Endometrial microvascular endothelial cells (primary cell): ENCODE data around the gene SH3BP2. TPM values are rescaled to one million over a fixed set of nuclear protein-coding genes. Genes with fewer than 3 reads are reported as not detected.

ENCODE experiments used
- in situ Hi-C: cut with HindIII; loops from 2 replicates; pipeline ENCODE4 v1.10.0; 2017; ENCODE audit warnings: low sequenced_read_pairs, low pct_unique_long_range_greater_than_20kb; ENCODE audit errors: inconsistent ontology term
- total RNA-seq: library from RNA; depleted of rRNA; stranded (reverse); fragments of >200 nt; gene quantifications from one replicate; pipeline ENCODE4 v1.2.3, GENCODE V29; 2015; ENCODE audit errors: inconsistent ontology term

The SH3BP2 gene
- total RNA-seq, 1 donor from 2014 or later: 41.4 TPM

DNA sequence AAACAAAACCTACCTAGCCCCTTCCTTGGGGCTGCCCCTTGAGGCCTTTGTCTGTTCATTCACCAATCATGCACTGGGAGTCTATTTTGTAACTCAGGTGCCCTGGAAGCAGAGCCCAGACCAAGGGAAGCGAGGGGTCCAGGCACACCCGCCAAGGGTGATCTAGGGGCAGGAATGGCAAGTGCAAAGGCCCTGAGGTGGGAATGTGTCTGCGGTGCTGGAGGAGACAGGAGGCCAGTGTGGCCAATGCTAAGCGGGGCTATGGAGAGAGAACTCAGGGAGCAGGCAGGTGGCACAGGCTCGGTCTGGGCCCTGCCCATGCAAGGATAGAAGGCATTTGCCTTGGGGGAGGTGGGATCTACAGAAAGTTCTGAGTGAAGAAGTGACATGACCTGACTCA lies 3.5 kb upstream of the SH3BP2 start:
- in situ Hi-C loops: no loop called here

DNA sequence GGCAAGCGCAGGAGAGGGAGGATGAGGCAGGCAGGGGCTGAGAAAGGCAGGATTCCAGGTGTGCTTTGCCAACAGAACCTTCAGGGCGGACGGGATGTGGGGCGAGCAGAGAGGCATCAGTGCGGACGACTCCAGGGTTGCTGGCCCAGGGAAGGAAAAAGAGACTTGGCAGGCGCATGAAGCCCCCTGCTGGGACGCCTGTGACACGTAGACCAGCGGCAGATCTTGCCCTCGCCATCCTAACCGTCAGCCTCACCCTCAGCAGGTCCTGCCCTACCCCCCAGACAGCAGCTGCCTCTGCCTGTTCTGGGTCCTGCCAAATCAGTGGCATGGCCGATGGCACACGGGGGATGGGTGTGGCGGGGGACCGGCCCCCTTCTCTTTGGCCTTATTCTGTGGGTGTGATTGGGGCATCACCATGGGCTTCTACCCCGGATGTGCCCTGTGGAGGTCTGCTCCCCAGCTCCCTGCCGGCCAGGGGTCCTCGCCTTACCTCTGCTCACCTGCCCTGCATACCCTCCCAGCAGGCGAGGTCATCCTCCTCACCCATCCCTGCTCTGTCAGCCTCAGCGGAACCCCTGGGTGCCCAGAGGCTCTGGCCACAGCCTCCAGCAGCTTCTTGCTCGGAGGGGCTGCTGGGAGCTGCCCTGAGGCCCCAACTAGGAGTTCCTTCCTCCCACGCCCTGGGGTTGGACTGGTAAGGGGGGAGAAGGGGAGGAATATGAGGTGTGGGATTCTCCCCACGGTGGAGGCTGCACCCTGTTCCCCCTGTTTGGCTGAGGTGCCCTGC lies 2.9 kb upstream of the SH3BP2 start:
- in situ Hi-C loops: no loop called here

DNA sequence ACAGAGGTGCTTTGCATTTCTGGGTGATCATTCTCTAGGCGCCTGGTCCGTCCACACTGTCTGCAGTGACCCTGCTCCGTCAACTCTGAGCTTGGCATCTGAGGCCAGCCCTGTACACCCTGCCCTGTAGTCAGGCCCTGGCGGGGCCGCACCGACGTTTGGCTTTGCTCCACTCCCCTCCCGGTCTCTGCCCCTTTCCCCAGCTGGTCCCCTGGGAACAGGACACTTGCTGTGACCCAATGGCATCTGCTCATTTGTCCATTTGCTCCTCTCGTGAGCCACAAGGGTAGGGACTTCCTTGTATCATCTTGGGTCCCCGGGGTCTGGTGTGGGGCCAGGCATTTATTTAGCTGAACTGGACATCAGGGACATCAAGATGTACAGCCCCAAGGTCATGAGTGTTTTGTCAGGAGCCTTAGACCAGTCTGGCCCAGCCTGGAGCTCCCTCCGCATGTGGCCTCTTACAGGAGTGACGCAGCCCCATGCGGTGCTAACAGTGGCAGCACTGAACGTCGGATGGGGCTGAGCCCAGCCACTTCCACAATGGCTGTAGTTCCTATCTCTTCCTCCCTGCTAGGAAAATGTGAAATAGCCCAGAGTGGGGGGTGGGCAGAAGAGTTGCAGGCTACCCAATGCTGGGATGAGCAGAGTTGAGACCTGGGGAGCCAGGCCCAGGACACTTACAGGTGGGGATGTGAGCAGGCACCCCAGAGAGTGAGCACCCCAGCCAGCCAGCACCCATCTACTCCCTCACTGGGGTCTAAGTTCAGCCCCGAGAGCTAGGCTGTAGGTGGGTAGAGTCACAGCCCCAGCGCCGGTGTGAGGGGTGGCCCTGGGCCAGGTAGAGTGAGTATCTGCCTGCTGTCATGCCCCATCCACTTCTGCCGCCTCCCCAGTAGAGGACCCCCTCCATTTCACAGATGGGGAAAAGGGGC lies 2.0 kb upstream of the SH3BP2 start:
- in situ Hi-C loops: no loop called here

DNA sequence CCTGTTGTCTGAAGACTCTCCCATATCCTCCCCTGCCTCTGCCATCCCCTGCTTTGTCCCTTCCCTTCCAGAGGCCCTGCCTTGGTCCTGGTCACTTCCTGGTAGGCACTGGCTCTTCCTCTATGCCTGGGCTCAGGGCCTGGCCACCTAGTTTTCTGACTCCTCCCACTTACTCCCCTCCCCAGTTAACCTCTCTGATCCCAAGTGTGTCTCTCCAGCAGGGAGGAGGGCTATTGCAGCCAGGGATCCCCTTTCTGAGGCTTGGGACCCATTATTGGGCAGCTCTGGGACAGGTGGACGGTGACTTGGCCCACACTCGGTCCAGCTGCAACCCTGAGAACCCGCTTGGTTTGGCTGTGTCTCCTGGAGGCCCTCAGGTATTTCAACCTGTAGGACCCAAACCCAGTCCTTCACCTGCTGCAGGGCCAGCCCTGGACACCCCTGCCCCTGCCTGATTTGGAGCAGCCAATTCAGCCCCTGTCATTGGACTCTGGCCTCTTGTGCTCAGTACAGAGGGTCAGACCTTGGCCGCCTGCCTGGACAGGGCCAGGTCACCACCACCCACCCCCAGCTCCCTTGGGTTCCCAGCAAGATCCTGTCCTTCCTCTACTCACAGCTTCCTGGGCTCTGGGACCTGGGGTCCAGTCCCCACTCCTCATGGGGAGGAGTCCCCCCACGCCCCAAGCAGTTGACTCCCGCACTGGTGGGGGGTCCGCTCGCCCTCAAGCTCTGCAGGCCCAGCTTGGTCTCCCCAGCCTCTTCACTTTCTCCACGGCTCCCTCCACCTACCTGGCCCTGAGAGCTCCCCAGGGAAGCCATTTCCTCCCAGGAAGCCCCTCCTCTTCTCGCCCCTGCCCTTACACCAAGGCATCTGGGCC lies 1.1 kb upstream of the SH3BP2 start:
- in situ Hi-C loops: no loop called here

DNA sequence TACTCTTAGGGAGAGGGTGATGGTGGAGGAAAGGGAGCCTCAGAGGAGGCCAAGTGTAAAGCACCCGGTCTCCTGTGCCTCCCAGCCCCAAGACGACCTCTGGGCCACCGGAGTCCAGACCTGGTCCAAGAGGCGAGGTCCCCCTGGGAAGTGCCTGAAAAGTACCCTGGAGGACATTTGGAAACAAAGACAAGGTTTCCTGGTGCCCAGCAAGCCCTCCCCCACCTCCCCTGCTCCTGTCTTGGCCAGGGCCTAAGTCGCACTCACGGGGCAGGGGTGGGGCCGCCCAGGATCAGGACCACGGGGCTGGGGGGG lies 532 bp upstream of the SH3BP2 start:
- in situ Hi-C loops: no loop called here

DNA sequence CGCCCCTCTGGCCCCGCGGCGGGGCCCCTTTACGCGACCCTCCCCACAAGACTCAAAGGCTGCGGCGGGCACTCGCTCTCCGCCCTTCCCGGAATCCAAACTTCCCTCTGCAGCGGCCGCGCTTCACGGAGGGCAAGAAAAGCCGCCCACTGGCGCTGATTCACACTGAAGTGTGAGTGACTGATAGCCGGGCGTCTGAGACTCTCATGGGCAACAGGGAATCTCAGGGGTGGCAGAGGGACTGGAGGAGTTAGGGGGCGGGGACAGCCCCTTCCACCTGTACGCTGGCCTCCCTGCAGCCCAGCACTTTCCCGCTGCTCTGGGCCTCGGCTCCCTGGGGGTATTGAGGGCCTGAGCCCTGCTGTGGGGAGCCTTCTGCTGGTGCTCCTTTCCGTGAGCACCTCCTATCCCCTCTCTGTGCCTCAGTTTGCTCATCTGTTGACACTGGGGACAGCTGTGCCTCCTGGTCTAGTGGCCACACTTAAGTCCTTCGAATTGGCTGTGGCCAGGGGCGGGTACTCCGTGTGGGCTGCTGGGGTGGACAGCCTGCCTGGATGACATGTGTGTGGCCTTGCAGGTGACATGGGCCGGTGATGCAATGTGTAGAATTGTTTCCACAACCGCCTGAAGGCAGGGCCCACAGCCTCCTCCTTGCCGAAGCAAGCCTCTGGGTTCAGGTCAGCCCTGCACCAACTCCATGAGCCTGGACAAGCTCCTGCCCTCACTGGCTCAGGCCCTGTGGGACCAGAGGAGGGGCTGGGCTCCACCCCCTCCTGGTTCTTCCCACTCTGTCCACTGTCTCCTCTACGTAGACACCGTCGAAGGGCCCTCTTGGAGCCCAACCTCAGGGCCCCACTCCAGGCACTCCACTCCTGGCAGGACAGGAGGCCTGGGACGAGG lies 951 bp downstream of the SH3BP2 start:
- in situ Hi-C loops: no loop called here

DNA sequence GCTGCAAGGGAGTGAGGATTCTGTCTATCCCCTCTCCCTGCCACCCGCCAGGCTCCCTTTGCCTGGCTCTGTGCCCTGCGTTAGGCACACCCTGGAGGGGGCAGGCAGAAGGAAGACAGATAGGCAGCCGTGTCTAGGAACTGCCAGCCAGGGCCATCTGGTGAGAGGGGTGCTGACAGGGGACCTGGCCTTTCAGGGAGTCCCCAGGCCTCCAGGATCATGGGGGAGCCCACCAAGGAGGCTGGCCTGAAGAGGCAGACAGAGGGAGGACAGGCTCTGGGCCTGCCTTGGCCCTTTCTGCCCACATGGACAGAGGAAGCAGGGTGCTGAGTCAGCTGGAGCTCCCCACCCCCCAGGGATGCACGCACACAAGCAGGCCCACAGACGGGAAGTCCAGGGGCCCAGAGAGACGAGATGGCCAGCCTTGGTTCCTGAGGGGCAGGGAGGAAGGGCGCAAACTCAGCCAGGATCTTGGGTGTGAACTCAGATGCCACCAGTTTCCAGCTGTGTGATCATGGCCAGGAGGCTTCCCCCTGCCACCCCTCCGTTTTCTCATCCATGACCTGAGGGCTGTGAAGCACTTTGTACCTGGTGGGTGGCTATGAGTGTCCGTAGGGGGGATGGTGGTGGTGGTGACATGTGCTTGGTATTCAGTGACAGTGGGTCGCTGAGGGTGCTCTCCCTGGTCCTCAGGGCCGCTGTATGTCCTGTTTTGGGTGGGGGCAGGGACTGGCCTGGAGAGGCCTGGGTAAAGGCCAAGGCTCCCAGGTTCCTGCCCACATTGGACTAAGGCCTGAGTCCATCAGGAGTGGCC lies 1.8 kb downstream of the SH3BP2 start:
- in situ Hi-C loops: no loop called here

DNA sequence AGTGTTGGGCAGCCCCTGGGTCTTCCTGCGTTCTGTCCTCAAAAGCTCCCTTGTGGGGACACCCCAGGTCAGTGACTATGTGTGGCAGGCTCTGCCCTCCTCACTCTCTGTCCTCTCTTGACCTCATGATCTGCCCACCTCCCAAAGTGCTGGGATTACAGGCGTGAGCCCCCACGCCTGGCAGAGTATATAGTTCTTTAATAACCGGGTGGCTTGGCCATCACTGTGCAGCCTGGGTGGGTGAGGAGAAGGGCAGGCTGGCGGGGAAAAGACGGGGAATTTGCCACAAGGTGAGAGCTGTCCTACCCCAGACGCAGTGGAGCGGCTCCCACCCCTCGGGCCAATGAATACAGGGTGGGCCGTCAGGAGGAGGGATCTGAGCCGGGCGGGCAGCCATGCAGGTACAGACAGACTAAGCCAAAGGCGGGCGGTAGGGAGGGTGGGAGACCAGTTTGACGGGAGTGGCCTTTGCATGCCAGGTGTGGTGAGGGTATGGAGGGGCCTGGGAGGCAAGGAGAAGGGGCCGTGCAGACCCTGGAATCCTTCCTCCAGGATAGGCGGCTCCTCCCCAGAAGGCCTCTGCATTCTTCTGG lies 2.5 kb downstream of the SH3BP2 start:
- in situ Hi-C loops: no loop called here

DNA sequence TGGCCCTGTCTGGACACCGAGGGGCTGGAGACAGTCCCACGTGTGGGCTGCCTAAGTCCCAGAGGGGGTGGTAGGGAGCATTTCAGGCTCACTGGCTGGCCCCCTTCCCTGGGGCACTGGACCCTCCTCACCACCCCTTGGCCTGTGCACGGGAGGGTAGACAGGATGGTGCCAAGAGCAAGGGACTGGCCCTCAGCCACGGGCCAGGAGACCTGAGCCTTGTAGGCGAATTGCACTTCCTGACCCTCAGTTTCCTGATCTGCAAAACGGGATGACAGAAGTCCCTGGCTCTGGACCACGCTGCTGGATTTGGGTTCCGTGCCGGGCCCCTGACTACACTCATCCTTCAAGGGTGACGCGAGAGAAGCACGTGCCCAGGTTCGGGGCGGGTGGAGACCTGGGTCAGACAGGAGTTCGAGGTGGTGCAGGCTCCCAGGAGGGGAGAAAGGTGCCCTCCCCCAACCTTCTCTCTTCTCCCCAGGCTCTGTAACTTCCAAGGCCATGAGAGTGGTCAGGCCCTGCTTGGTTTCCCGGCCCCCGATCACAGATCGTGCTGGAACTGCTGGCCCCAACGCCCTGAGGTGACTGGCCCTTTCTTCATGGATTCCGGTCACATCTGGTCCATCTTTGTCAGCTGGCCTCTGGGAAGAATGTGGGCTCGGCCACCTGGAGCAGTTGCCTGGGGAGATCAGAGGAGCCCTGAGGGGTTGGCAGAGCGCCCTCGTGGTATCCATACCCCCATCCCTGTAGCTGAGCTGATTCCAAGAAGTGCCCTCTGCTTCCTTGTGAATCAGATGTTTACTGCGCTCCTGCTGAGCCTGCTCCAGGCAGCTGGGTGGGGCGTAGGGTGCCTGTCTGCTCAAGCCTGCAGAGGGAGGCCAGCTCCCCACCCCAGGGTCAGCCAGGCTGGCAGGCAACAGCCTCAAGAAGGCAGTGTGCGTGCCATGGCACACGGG lies 3.3 kb downstream of the SH3BP2 start:
- in situ Hi-C loops: no loop called here

DNA sequence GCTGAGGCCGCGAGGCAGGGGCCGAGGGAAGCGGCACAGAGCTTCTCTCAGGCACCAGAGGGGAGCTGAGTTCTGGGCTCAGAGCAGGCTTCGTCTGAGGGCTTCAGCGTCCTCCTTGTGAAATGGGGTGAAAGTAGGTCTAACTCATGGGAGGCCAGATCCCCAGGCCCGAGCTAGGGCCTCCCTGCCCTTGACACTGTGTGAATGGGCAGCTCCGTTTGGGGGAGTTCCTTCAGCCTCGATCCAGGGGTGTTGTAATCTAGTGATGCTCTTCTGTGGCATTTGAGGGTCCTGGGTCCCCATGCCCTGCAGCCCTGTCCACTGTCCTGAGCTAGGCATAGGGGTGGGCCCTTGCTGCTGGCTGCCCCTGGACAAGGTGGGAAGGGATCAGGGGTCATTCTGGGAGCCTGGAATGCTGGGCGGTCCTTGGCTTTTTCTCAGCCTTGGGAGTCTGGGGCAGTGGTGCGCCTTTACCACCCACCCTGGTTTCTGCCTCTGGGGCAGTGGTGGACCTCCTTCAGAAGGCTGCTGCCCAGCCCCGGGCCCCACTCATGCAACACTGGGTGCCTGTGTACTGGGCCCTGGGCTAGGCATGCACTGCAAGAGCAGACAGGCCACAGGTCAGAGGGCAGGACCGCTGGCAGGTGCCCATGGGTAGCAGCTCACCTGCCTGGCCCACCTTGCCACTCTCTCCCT lies 4.1 kb downstream of the SH3BP2 start:
- in situ Hi-C loops: no loop called here

DNA sequence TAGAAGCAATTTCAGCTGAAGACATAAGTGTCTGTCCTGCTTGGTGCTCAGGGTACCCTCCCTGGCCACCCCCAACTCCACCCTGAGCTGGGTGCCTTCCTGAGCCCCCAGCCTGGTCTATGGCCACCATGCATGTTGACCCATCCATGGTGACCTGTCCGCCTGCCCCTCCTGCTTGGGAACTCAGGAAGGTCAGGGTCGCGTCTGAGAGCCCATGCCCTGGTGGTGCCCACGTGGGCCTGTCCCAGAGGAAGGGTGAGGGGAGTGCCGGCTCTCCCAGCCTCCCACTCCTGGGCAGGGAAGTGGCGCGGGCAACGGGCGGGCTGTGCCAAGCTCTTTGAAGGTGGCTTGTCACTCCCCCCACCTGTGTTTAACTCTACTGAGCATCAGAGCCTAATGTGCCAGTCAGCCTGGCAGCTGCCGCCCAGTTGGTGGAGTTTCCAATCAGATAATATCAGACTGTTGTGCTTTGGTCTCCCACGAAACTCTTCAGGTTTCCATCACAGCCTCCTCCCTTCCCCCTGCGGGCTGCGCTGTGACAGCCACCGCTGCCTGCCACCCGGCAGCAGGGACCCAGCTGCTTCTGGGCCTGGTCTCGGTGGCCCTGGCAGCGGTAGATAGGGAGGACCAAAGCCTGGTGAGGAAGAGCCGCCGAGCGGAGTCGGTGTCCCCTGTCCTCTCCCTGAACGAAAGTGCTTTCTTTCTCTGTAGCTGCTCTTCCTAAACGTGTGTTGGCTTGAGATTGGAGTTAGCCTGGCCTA lies 4.8 kb downstream of the SH3BP2 start:
- in situ Hi-C loops: no loop called here

DNA sequence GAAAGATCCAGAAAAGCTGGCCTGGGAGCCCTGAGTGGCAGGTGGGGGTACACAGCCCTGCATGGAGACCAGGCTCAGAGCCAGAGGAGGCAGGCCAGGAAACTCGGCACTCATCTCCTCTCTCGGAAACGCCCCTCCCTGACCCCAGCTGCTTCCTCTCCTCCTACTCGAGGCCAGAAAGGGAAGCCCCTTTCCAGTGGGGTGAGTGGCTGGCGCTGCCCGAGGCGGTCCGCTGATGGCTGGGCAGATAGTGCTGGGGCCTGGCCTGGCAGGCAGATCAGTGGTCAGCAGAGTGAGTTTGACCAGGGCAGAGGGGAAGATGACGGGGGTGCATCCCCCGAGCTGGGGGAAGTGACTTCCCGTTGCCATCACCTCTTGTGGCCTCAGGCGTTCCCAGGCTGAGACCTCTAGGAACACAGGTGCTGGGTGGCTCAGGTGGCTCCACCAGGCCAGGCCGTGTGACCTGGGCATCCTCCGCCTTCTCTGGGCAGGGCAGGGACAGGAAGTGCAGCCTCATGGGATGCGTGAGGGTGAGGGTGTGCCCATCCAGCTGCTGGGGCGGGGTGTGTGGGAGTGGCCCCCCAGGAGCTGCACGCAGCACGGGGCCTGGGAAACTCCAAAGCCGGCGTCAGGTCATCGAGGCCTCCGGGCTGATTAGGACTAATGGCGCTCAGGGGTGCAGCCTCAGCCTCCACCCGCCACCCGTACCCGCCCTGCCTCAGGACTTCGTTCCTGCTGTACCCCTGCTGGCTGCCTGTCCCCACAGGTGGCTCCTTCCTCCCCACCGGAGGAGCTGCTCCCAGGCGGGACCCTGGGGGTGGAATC lies 5.7 kb downstream of the SH3BP2 start:
- in situ Hi-C loops: no loop called here

DNA sequence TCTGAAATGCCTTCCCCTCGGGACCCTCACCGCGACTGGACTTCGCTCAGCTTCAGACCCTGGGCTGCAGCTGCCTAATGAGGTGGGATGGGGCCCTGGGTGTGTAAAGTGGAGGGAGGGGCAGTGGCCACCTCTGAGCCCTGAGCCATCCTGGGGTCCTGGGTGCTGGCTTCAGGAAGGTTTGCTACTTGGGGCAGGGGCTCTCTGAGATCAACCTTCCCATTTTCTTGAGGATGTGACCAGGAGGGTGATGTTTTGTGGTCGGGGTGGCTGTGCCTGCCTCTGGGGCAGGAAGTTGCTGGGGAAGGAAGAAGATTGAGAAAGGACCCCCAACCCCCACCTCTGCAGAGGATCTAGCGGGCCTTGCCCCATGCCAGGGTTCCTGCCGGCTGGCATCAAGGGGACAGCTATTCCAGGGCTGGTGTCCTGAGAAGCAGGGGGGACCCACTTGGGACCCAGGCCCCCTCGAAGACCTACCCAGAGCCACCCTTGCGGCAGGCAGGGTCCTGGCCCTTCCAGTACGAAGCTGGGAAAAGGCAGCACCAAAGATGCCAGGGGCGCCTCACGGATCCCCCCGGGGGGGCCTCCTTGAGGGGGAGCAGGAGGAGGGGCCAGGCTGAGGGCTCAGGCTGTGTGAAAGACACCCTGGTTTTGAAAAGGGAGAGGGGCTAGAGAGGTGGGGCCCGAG lies 6.5 kb downstream of the SH3BP2 start:
- in situ Hi-C loops: no loop called here
